ENCODE results near the gene SLC29A3. TPM values are rescaled to one million over a fixed set of nuclear protein-coding genes. Genes with fewer than 3 reads are reported as not detected.

The SLC29A3 gene
- total and polyA plus RNA-seq, 5 donors from 2014 or later = 4.8 to 16.2 (median 11.1) TPM

DNA sequence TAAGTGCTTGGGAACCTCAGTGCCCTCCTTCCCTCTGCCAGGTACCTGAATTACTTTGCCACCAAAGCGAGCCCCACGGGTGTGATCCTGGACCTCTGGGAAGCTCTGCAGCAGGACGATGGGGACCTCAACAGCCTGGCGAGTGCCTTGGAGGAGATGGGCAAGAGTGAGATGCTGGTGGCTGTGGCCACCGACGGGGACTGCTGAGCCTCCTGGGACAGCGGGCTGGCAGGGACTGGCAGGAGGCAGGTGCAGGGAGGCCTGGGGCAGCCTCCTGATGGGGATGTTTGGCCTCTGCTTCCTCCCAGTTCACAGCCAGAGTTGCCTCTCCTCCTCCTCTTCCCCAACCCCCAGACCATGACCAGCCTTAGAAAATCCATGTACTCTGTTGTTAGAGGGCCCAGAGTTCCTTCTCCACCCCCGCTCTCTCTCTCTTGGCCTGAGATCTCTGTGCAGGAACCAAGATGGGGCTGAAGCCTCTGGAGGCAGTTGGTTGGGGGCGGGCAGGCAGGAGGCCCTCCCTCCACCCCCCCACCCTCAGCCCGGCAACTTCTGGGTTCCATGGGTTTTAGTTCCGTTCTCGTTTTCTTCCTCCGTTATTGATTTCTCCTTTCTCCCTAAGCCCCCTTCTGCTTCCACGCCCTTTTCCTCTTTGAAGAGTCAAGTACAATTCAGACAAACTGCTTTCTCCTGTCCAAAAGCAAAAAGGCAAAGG is 19.8 kb upstream of the SLC29A3 start:
- H3K27me3 ChIP-seq (ENCODE audit: control insufficient read depth, insufficient read depth, low read length) = no peaks in the 10 kb centered on the region
- Mint-ChIP-seq H3K27ac (no peak overlapping the region), H3K36me3 (no peaks in the 10 kb centered on the region), H3K27me3 (peaks cover 6% of the 10 kb centered on the region), H3K4me3 (no peak overlapping the region), H3K9me3 (no peaks in the 10 kb centered on the region), H3K4me1 (peaks cover 0 to 2% (median 0%) of the 10 kb centered on the region in 4 donors)
- no peak for DNase-seq
- no peak overlapping the region for H3K27ac ChIP-seq (ENCODE audit: insufficient read depth, low read length, poor library complexity, severe bottlenecking)
- H3K4me3 ChIP-seq (ENCODE audit: low read depth, low read length) = no peak overlapping the region
- ATAC-seq (ENCODE audit: low read depth in 2 of 2) = no peak
- H3K4me1 ChIP-seq (ENCODE audit: control insufficient read depth, insufficient read depth, low read length, poor library complexity, severe bottlenecking) = no peaks in the 10 kb centered on the region
- H3K36me3 ChIP-seq (ENCODE audit: control insufficient read depth, insufficient read depth, low read length) = no peaks in the 10 kb centered on the region
- H3K9me3 ChIP-seq (ENCODE audit: control insufficient read depth in 2 of 2, low read length in 2 of 2) = no peaks in the 10 kb centered on the region

DNA sequence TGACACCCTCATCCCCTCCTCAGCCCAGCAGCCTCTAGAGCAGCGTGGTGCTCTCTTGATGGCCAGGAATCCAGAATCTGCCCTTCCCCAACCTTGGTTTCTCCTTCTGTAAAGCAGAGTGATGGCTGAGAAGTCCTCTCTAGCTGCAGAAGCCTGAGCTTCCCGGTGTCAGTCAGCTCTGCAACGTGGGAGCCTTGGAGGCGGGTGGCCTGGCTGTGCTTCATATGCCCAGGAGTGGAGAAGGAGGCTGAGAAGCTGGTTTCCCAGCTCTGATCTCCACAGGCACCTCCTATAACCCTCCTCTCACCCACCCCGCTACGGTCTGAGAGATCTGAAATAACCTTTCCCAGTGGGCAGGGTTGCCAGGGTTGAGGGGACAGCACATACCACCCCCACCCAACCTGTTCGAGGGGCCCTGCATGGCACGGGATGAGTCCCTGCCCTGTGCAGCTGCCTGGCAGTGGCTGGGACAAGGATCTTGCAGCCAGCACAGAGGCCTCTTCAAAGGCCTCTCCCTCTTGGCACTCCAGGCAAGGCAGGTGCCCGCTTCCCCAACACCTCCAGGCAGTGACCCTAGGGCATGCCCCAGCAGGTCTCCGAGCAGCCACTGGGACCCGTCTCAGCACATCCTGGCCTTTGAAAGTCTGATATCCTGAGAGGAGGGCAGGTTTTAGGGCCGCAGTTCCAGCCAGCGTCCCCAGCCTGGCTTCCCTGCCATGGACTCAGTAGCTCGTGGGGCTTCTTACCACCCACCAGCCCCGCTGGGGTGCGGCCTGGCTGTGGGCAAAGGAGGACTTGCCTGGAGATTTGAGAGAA is 18.3 kb upstream of the SLC29A3 start:
- Mint-ChIP-seq H3K36me3 (no peaks in the 10 kb centered on the region), H3K9me3 (no peaks in the 10 kb centered on the region), H3K4me1 (peaks cover 0 to 2% (median 0%) of the 10 kb centered on the region in 4 donors), H3K4me3 (no peak overlapping the region), H3K27ac (no peak overlapping the region), H3K27me3 (peaks cover 6% of the 10 kb centered on the region)
- no peaks in the 10 kb centered on the region for H3K4me1 ChIP-seq (ENCODE audit: control insufficient read depth, insufficient read depth, low read length, poor library complexity, severe bottlenecking)
- no peak overlapping the region for H3K27ac ChIP-seq (ENCODE audit: insufficient read depth, low read length, poor library complexity, severe bottlenecking)
- H3K4me3 ChIP-seq (ENCODE audit: low read depth, low read length) = no peak overlapping the region
- no peaks in the 10 kb centered on the region for H3K36me3 ChIP-seq (ENCODE audit: control insufficient read depth, insufficient read depth, low read length)
- H3K9me3 ChIP-seq (ENCODE audit: control insufficient read depth in 2 of 2, low read length in 2 of 2) = no peaks in the 10 kb centered on the region
- no peaks in the 10 kb centered on the region for H3K27me3 ChIP-seq (ENCODE audit: control insufficient read depth, insufficient read depth, low read length)
- no peak for DNase-seq
- no peak for ATAC-seq (ENCODE audit: low read depth in 2 of 2)

DNA sequence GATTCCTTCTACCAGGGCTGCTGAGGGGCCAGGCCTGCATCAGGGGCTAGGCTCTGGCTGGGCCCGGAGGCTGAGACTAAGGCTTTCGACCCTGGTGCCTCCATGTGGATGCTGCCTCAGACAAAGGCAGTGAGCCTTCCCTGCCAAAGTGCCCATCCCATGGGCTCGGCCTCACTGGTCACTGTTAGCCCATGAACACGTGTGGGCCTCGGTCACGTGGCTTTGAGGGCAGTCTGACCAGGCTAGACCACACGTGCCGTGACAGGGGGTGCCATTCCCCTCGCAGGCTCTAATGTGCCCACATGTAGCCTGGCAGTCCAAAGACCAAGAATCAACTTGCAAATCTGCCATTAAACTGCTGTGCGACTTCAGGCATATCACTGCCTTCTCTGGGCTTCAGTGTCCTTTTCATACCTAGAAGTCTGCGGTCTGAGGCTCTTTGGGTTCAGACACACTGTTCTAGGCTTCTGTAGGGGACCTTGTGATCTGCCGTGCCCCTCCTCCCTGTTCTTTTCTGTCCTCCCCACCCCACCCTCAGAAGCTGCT is 17.6 kb upstream of the SLC29A3 start:
- Histone ChIP-seq H3K36me3 (ENCODE audit: control insufficient read depth, insufficient read depth, low read length) (no peaks in the 10 kb centered on the region), H3K27me3 (ENCODE audit: control insufficient read depth, insufficient read depth, low read length) (no peaks in the 10 kb centered on the region), H3K4me3 (ENCODE audit: low read depth, low read length) (no peak overlapping the region), H3K9me3 (ENCODE audit: control insufficient read depth in 2 of 2, low read length in 2 of 2) (no peaks in the 10 kb centered on the region), H3K4me1 (ENCODE audit: control insufficient read depth, insufficient read depth, low read length, poor library complexity, severe bottlenecking) (no peaks in the 10 kb centered on the region), H3K27ac (ENCODE audit: insufficient read depth, low read length, poor library complexity, severe bottlenecking) (no peak overlapping the region)
- no peak overlapping the region for H3K27ac Mint-ChIP-seq
- no peak overlapping the region for H3K4me3 Mint-ChIP-seq
- H3K9me3 Mint-ChIP-seq = no peaks in the 10 kb centered on the region
- H3K36me3 Mint-ChIP-seq = no peaks in the 10 kb centered on the region
- DNase-seq = no peak
- H3K4me1 Mint-ChIP-seq = peaks cover 0 to 2% (median 0%) of the 10 kb centered on the region in 4 donors
- no peak for ATAC-seq (ENCODE audit: low read depth in 2 of 2)
- H3K27me3 Mint-ChIP-seq = peaks cover 6% of the 10 kb centered on the region

DNA sequence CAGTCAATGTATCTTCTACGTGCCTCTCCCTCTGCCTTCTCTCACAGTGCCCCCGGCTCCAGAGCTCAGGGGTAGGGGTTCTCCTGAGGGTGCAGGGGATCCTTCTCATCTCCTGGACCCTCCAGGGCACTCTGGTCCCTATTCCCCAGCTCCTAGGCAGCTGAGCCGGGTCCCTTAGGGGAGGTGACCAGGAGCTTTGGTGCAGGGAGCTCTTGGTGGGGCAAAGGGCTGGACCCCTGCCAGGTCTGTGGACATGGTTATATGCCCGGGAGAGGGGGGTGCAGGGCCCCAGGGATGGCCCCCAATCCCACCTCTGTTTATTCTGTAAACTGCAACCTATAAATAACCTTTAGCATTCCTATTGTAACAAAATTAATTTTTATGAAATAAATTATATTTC is 16.6 kb upstream of the SLC29A3 start:
- Mint-ChIP-seq H3K27me3 (peaks cover 6% of the 10 kb centered on the region), H3K27ac (no peak overlapping the region), H3K4me3 (no peak overlapping the region), H3K9me3 (no peaks in the 10 kb centered on the region), H3K36me3 (no peaks in the 10 kb centered on the region), H3K4me1 (peaks cover 0 to 2% (median 0%) of the 10 kb centered on the region in 4 donors)
- no peak overlapping the region for H3K27ac ChIP-seq (ENCODE audit: insufficient read depth, low read length, poor library complexity, severe bottlenecking)
- DNase-seq (no peak), ATAC-seq (ENCODE audit: low read depth in 2 of 2) (no peak)
- H3K4me3 ChIP-seq (ENCODE audit: low read depth, low read length) = no peak overlapping the region
- H3K36me3 ChIP-seq (ENCODE audit: control insufficient read depth, insufficient read depth, low read length) = no peaks in the 10 kb centered on the region
- no peaks in the 10 kb centered on the region for H3K9me3 ChIP-seq (ENCODE audit: control insufficient read depth in 2 of 2, low read length in 2 of 2)
- H3K4me1 ChIP-seq (ENCODE audit: control insufficient read depth, insufficient read depth, low read length, poor library complexity, severe bottlenecking) = no peaks in the 10 kb centered on the region
- H3K27me3 ChIP-seq (ENCODE audit: control insufficient read depth, insufficient read depth, low read length) = no peaks in the 10 kb centered on the region

DNA sequence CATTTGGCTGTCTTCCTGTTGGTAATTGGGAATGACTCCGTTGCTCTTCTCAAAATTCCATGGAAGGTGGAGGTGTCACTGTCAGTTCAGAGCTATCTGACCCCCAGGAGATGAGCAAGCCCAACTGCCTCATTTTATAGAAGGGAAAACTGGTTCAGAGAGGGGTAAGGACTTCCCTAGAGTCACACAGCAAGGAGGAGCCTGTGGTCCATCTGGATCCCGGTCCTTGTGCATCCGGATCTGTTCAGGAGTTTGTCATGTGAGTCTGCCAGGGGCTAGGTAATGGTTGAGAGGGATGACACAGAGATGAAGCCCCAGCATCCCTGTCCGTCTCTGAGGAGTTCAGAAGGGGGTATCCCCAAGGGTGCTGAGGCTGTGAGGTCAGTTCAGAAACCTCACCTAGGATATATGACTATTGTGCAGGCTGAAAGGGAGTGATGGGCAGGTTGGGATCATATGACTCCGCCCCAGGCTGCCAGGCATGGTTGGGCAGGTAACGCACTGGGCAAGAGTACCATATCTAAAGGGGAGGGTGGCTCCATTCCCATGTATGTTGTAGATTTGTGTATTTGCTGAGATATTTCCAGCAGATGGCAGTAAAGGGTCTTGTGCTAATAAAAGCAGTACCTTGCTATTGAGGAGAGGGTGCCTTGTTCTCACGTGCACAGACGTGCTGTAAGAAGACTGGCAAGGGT is 16.0 kb upstream of the SLC29A3 start:
- H3K27ac ChIP-seq (ENCODE audit: insufficient read depth, low read length, poor library complexity, severe bottlenecking) = no peak overlapping the region
- H3K36me3 ChIP-seq (ENCODE audit: control insufficient read depth, insufficient read depth, low read length) = no peaks in the 10 kb centered on the region
- H3K4me3 Mint-ChIP-seq = no peak overlapping the region
- H3K4me1 ChIP-seq (ENCODE audit: control insufficient read depth, insufficient read depth, low read length, poor library complexity, severe bottlenecking) = no peaks in the 10 kb centered on the region
- H3K27ac Mint-ChIP-seq = peak overlapping the region in 1 of 3 donors; percentile 56
- H3K4me3 ChIP-seq (ENCODE audit: low read depth, low read length) = no peak overlapping the region
- ATAC-seq (ENCODE audit: low read depth in 2 of 2) (peak in 1 of 2 donors; percentile 36), DNase-seq (peak in 2 of 3 donors; percentile 41 to 62)
- no peaks in the 10 kb centered on the region for H3K27me3 ChIP-seq (ENCODE audit: control insufficient read depth, insufficient read depth, low read length)
- H3K36me3 Mint-ChIP-seq = no peaks in the 10 kb centered on the region
- no peaks in the 10 kb centered on the region for H3K9me3 ChIP-seq (ENCODE audit: control insufficient read depth in 2 of 2, low read length in 2 of 2)
- H3K4me1 Mint-ChIP-seq = peaks cover 0 to 2% (median 0%) of the 10 kb centered on the region in 4 donors
- peaks cover 6% of the 10 kb centered on the region for H3K27me3 Mint-ChIP-seq
- no peaks in the 10 kb centered on the region for H3K9me3 Mint-ChIP-seq

DNA sequence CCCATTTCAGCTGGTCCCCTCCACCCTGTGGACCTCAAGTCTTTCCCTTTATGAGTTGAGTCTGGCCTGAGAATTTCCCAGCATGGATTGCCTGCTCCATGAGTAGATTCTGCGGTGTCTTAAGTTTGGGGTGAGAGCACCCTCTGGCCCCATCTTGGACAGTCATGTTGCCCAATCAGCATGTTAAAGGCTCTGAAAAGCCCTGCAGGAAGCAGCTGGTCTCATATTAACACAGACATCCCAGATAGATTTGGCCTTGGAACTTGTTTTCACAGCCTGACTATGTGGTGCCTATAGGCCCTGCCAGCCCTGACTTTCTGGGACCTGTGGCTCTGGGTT is 15.5 kb upstream of the SLC29A3 start:
- Mint-ChIP-seq H3K27ac (no peak overlapping the region), H3K27me3 (peaks cover 6% of the 10 kb centered on the region), H3K36me3 (no peaks in the 10 kb centered on the region), H3K4me1 (peaks cover 0 to 2% (median 0%) of the 10 kb centered on the region in 4 donors), H3K9me3 (no peaks in the 10 kb centered on the region), H3K4me3 (no peak overlapping the region)
- Histone ChIP-seq H3K27me3 (ENCODE audit: control insufficient read depth, insufficient read depth, low read length) (no peaks in the 10 kb centered on the region), H3K4me1 (ENCODE audit: control insufficient read depth, insufficient read depth, low read length, poor library complexity, severe bottlenecking) (no peaks in the 10 kb centered on the region), H3K9me3 (ENCODE audit: control insufficient read depth in 2 of 2, low read length in 2 of 2) (no peaks in the 10 kb centered on the region), H3K27ac (ENCODE audit: insufficient read depth, low read length, poor library complexity, severe bottlenecking) (no peak overlapping the region), H3K36me3 (ENCODE audit: control insufficient read depth, insufficient read depth, low read length) (no peaks in the 10 kb centered on the region), H3K4me3 (ENCODE audit: low read depth, low read length) (no peak overlapping the region)
- ATAC-seq (ENCODE audit: low read depth in 2 of 2) (no peak), DNase-seq (no peak)

DNA sequence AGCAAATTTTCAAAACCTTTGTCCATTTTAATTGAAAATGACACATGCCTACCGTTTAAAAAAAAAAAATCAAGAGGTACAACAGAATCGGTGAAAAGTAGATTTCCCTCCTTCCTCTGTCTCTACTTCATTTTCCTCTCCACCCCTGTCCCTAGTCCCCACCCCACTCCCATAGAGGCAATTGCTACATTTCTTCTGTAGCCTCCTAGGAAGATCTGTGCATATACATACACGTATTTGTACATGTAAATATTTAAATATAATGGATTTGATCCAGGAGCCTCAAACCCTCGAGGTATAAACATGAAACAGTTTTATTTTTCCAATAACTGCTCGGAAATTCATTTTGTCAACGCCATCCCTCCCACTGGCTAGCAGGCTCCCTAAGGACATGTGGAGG is 14.1 kb upstream of the SLC29A3 start:
- Mint-ChIP-seq H3K4me1 (no peaks in the 10 kb centered on the region), H3K4me3 (no peak overlapping the region), H3K9me3 (no peaks in the 10 kb centered on the region), H3K36me3 (no peaks in the 10 kb centered on the region), H3K27ac (no peak overlapping the region), H3K27me3 (no peaks in the 10 kb centered on the region)
- Histone ChIP-seq H3K27ac (ENCODE audit: insufficient read depth, low read length, poor library complexity, severe bottlenecking) (no peak overlapping the region), H3K27me3 (ENCODE audit: control insufficient read depth, insufficient read depth, low read length) (no peaks in the 10 kb centered on the region), H3K4me1 (ENCODE audit: control insufficient read depth, insufficient read depth, low read length, poor library complexity, severe bottlenecking) (no peaks in the 10 kb centered on the region), H3K4me3 (ENCODE audit: low read depth, low read length) (no peak overlapping the region), H3K9me3 (ENCODE audit: control insufficient read depth in 2 of 2, low read length in 2 of 2) (no peaks in the 10 kb centered on the region), H3K36me3 (ENCODE audit: control insufficient read depth, insufficient read depth, low read length) (no peaks in the 10 kb centered on the region)
- DNase-seq = no peak
- ATAC-seq (ENCODE audit: low read depth in 2 of 2) = no peak

All from CD4-positive, CD25-positive, alpha-beta regulatory T cell (primary cell).